ENCODE data around the gene CDX1.

DNA sequence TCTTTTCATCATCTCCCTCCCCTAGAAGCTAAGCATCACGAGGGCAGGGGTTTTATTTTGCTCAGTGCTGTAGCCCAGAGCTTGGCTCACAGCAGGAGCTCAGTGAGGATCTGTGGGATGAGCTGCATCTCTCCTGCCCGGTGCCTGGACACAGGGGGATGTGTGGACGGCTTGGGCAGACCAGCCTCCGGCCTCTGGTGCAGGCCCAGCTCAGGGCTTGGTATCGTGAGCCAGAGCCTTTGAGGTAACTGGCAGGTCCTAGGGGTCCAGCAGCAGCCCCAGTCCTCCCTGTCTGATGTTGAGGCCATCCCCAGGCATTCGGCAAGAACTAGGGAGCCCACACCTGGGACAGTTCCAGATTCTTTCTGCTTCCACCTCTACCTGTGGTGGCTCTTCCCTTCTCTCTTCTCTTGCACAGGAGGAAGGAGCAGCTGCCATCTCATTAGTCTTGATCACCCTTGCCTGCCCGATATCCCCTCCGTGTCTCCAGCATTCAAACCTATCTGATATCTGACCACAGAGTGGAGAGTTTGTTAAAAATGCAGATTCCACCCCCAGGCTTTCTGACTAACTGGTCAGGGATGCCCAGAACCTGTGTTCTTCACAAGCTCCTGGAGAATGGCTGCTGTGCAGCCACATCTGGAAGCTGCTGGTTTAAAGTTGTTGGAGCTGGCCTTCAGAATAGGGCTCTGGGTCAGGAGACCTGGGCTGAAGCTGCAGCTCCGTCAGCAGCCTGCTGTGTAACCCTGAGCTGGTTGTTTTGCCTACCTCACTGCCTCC, 15.4 kb downstream of the CDX1 start:
- TF ChIP-seq, protein P1, sequence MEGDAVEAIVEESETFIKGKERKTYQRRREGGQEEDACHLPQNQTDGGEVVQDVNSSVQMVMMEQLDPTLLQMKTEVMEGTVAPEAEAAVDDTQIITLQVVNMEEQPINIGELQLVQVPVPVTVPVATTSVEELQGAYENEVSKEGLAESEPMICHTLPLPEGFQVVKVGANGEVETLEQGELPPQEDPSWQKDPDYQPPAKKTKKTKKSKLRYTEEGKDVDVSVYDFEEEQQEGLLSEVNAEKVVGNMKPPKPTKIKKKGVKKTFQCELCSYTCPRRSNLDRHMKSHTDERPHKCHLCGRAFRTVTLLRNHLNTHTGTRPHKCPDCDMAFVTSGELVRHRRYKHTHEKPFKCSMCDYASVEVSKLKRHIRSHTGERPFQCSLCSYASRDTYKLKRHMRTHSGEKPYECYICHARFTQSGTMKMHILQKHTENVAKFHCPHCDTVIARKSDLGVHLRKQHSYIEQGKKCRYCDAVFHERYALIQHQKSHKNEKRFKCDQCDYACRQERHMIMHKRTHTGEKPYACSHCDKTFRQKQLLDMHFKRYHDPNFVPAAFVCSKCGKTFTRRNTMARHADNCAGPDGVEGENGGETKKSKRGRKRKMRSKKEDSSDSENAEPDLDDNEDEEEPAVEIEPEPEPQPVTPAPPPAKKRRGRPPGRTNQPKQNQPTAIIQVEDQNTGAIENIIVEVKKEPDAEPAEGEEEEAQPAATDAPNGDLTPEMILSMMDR (IDR thresholded peaks at IDR 0.05; ENCODE audit: low read length): no peak
- TF ChIP-seq EZH2 (IDR thresholded peaks at IDR 0.05; ENCODE audit: borderline replicate concordance, low read length): no peak

Data from OCI-LY1 (cell line).